DND-41 (cell line): ENCODE measurements around the gene CCL13.
A peak's percentile ranks its signal among the peaks of the same experiment; 100 is the strongest.

ENCODE experiments used
- ATAC-seq: fragments of 200-7000 bp; cut with Tn5 transposase; 3 replicates; pipeline ENCODE4 v1.9.1; 2021; ENCODE audit warnings: low read depth; ENCODE audit not compliant: insufficient read depth
- DNase-seq: peaks from one replicate; pipeline ENCODE4 v3.0.0-alpha.2; 2020
- H2AFZ ChIP-seq: 2 replicates; pipeline ENCODE4 v1.6.0; 2012; ENCODE audit warnings: low read depth, low read length
- H3K27ac ChIP-seq: 2 replicates; pipeline ENCODE4 v1.5.1; 2012; ENCODE audit warnings: low read length, inconsistent platforms
- H3K27me3 ChIP-seq: fragments of 200-600 bp; sonication (generic); 2 replicates; pipeline ENCODE4 v1.6.0; 2012; ENCODE audit warnings: low read length, mild to moderate bottlenecking, inconsistent platforms; ENCODE audit not compliant: insufficient read depth, poor library complexity
- H3K36me3 ChIP-seq: 2 replicates; pipeline ENCODE4 v1.5.1; 2012; ENCODE audit warnings: low read length, inconsistent platforms; ENCODE audit not compliant: insufficient read depth
- H3K4me1 ChIP-seq: 2 replicates; pipeline ENCODE4 v1.5.1; 2012; ENCODE audit warnings: mild to moderate bottlenecking, low read length; ENCODE audit not compliant: insufficient read depth
- H3K4me2 ChIP-seq: 2 replicates; pipeline ENCODE4 v1.6.0; 2012; ENCODE audit warnings: mild to moderate bottlenecking, moderate library complexity, low read length, inconsistent platforms; ENCODE audit not compliant: insufficient read depth
- H3K4me3 ChIP-seq, 2 experiments: fragments of 200-600 bp in 1 of 2; shearing (Covaris generic) in 1 of 2; 2 replicates each; pipeline ENCODE4 v1.5.1; 2012 to 2016; ENCODE audit warnings: inconsistent platforms in 2 of 2, low read length in 2 of 2, mild to moderate bottlenecking in 2 of 2, low read depth in 1 of 2, moderate library complexity in 1 of 2
- H3K79me2 ChIP-seq: 2 replicates; pipeline ENCODE4 v1.6.0; 2012; ENCODE audit warnings: low read length, inconsistent platforms; ENCODE audit not compliant: insufficient read depth
- H3K9ac ChIP-seq: 2 replicates; pipeline ENCODE4 v1.6.0; 2012; ENCODE audit warnings: low read depth, mild to moderate bottlenecking, inconsistent platforms, low read length, moderate library complexity
- H3K9me3 ChIP-seq: 2 replicates; pipeline ENCODE4 v1.5.1; 2012; ENCODE audit warnings: low read length, moderate library complexity, mild to moderate bottlenecking, inconsistent platforms; ENCODE audit not compliant: insufficient read depth, severe bottlenecking
- H4K20me1 ChIP-seq: 2 replicates; pipeline ENCODE4 v1.6.0; 2012; ENCODE audit warnings: low read length; ENCODE audit not compliant: insufficient read depth
- CTCF ChIP-seq: IDR thresholded peaks from 2 replicates; pipeline ENCODE4 v1.5.1; 2012; ENCODE audit warnings: borderline replicate concordance, low read length, moderate library complexity, mild to moderate bottlenecking; ENCODE audit not compliant: poor library complexity, severe bottlenecking; ENCODE audit errors: extremely low read depth
- EZH2 ChIP-seq: IDR thresholded peaks from 3 replicates; pipeline ENCODE4 v1.6.1; 2012; ENCODE audit warnings: borderline replicate concordance, low read depth, mild to moderate bottlenecking, moderate library complexity, low read length, inconsistent platforms; ENCODE audit not compliant: severe bottlenecking

Gene CCL13

GRCh38 chr17:34382621-34383124, 26.4 kb downstream of the CCL13 start:
- Histone ChIP-seq H3K27ac (peak overlapping the region; percentile 92), H4K20me1 (no peaks in the 10 kb centered on the region), H3K9me3 (no peaks in the 10 kb centered on the region), H3K36me3 (no peaks in the 10 kb centered on the region), H3K79me2 (no peaks in the 10 kb centered on the region), H3K4me1 (peaks cover 95% of the 10 kb centered on the region), H3K27me3 (no peaks in the 10 kb centered on the region), H3K9ac (peak overlapping the region; percentile 55), H3K4me3 (peak overlapping the region in 1 of 2 experiments; percentile 44; a peak in 2 of 4 replicates), H2AFZ (peak overlapping the region; percentile 21; the same call in 1 of the 2 replicates), H3K4me2 (peak overlapping the region; percentile 60)
- ATAC-seq (peak; percentile 89), DNase-seq (peak; percentile 96)
- TF ChIP-seq CTCF: peak; percentile 46
- TF ChIP-seq EZH2: no peak

GRCh38 chr17:34383216-34383615, 26.9 kb downstream of the CCL13 start:
- TF ChIP-seq EZH2 (no peak), CTCF (no peak)
- Histone ChIP-seq H3K27ac (peak overlapping the region; percentile 92), H3K9ac (peak overlapping the region; percentile 55), H4K20me1 (no peaks in the 10 kb centered on the region), H3K27me3 (no peaks in the 10 kb centered on the region), H3K4me1 (peaks cover 96% of the 10 kb centered on the region), H3K4me2 (peak overlapping the region; percentile 60), H3K4me3 (peak overlapping the region in 1 of 2 experiments; percentile 44; a peak in 2 of 4 replicates), H3K79me2 (no peaks in the 10 kb centered on the region), H3K36me3 (no peaks in the 10 kb centered on the region), H3K9me3 (no peaks in the 10 kb centered on the region), H2AFZ (0 out of 2 replicates have a peak overlapping the region, but pooled peaks have one; percentile 21)
- no peak for ATAC-seq
- no peak for DNase-seq

GRCh38 chr17:34384271-34384670, 28.0 kb downstream of the CCL13 start:
- TF ChIP-seq CTCF (no peak), EZH2 (no peak)
- Histone ChIP-seq H3K79me2 (no peaks in the 10 kb centered on the region), H3K4me2 (no peak overlapping the region), H3K27ac (peak overlapping the region; percentile 92), H3K9ac (peak overlapping the region; percentile 55; the same call in 1 of the 2 replicates), H3K9me3 (no peaks in the 10 kb centered on the region), H3K4me1 (peaks cover 96% of the 10 kb centered on the region), H3K4me3 (no peak overlapping the region), H3K27me3 (no peaks in the 10 kb centered on the region), H3K36me3 (no peaks in the 10 kb centered on the region), H4K20me1 (no peaks in the 10 kb centered on the region), H2AFZ (no peak overlapping the region)
- no peak for ATAC-seq
- DNase-seq: no peak
